Measurements from ENCODE around the gene RELA.

Gene RELA

DNA sequence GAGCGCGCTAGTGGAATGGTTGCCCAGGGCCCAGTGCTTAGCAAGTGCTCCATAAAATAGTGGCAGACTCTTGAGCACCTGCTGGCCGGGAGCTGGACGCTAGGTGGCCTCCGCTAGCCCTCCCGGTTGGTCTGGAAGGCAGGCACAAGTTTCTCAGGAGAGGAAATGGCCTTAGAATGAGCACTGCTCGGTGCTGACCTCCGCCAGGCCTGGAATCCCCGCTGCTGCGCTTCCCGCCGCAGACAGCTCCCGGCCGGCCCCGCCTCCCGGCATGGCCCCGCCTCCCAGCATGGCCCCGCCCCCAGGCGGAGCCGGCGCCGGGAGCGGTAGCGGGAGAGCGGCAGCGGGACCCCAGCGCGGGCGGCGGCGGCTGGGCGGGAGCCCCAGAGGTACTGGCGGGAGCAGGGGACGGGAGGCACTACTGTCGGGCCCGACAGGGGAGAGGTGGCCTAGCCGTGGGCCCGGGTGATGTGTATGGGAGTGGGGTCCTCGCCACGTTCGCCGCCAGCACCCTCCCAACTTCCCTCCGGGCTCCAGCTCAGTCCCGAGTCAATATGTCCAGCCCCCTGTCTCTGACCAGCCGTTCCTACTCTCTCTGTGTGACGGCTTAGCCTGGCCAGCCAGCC is 24.8 kb downstream of the RELA start, which contains the start of gene SIPA1:
TSS of gene SIPA1 (plus strand) at position 308 of the 626 bp plus-strand sequence. CDS start 2,821 bp downstream, outside the sequence.
- TF ChIP-seq RAD21 (IDR thresholded peaks at IDR 0.05; ENCODE audit: low read depth) = peak; percentile 52
- peak; percentile 16; the same call in 1 of the 2 replicates for TF ChIP-seq TEAD4 (IDR thresholded peaks at IDR 0.05)
- TF ChIP-seq CEBPB (IDR thresholded peaks at IDR 0.05) = no peak
- no peak for TF ChIP-seq FOXM1 (IDR thresholded peaks at IDR 0.05; ENCODE audit: borderline replicate concordance, low read depth)
- peak; percentile 46; the same call in 1 of the 2 replicates for TF ChIP-seq MAX (IDR thresholded peaks at IDR 0.05)
- 0 out of 2 replicates have a peak, but pooled peaks have one; percentile 44 for TF ChIP-seq TAF1 (IDR thresholded peaks at IDR 0.05; ENCODE audit: low read depth)

- TF ChIP-seq TEAD4 (IDR thresholded peaks at IDR 0.05) (no peak), NFIC (IDR thresholded peaks at IDR 0.05) (no peak)
Measured at GRCh38 chr11:65637032-65637557, 25.6 kb downstream of the RELA start.

GRCh38 chr11:65636108-65637031 is 26.3 kb downstream of the RELA start:
- TF ChIP-seq TEAD4 (IDR thresholded peaks at IDR 0.05) (no peak), EP300 (IDR thresholded peaks at IDR 0.05; ENCODE audit: borderline replicate concordance) (no peak), CEBPB (IDR thresholded peaks at IDR 0.05) (no peak), NFIC (IDR thresholded peaks at IDR 0.05) (no peak), RAD21 (IDR thresholded peaks at IDR 0.05; ENCODE audit: low read depth) (no peak), YY1 (IDR thresholded peaks at IDR 0.05; ENCODE audit: low read depth) (no peak), MAX (IDR thresholded peaks at IDR 0.05) (no peak), TAF1 (IDR thresholded peaks at IDR 0.05; ENCODE audit: low read depth) (no peak), CREB1 (IDR thresholded peaks at IDR 0.05; ENCODE audit: low read depth) (no peak)
- TF ChIP-seq, protein P1, sequence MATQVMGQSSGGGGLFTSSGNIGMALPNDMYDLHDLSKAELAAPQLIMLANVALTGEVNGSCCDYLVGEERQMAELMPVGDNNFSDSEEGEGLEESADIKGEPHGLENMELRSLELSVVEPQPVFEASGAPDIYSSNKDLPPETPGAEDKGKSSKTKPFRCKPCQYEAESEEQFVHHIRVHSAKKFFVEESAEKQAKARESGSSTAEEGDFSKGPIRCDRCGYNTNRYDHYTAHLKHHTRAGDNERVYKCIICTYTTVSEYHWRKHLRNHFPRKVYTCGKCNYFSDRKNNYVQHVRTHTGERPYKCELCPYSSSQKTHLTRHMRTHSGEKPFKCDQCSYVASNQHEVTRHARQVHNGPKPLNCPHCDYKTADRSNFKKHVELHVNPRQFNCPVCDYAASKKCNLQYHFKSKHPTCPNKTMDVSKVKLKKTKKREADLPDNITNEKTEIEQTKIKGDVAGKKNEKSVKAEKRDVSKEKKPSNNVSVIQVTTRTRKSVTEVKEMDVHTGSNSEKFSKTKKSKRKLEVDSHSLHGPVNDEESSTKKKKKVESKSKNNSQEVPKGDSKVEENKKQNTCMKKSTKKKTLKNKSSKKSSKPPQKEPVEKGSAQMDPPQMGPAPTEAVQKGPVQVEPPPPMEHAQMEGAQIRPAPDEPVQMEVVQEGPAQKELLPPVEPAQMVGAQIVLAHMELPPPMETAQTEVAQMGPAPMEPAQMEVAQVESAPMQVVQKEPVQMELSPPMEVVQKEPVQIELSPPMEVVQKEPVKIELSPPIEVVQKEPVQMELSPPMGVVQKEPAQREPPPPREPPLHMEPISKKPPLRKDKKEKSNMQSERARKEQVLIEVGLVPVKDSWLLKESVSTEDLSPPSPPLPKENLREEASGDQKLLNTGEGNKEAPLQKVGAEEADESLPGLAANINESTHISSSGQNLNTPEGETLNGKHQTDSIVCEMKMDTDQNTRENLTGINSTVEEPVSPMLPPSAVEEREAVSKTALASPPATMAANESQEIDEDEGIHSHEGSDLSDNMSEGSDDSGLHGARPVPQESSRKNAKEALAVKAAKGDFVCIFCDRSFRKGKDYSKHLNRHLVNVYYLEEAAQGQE (IDR thresholded peaks at IDR 0.05; ENCODE audit: low read depth) = no peak
- TF ChIP-seq, protein P2, sequence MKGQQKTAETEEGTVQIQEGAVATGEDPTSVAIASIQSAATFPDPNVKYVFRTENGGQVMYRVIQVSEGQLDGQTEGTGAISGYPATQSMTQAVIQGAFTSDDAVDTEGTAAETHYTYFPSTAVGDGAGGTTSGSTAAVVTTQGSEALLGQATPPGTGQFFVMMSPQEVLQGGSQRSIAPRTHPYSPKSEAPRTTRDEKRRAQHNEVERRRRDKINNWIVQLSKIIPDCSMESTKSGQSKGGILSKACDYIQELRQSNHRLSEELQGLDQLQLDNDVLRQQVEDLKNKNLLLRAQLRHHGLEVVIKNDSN (IDR thresholded peaks at IDR 0.05) = no peak

DNA sequence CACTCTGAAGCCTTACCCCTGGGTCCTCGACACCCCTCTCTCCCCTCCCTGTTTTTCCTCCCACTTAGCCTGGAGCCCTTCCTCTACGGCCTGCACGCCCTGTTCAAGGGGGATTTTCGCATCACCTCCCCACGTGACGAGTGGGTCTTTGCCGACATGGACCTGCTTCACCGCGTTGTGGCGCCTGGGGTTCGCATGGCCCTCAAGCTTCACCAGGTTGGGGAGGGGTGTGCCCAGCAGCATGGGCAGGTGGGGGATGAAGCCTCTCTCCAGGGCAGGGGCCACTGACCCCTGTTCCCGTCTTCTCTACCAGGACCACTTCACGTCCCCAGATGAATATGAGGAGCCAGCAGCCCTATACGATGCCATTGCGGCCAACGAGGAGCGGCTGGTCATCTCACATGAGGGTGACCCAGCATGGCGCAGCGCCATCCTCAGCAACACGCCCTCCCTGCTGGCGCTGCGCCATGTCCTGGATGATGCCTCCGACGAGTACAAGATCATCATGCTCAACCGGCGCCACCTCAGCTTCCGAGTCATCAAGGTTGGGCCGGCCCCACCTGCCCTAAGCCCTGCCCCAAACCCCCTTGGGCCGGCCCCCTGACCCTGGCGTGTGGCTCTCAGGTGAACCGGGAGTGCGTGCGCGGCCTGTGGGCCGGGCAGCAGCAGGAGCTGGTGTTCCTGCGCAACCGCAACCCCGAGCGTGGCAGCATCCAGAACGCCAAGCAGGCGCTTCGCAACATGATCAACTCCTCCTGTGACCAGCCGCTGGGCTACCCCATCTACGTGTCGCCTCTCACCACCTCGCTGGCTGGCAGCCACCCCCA is 27.6 kb downstream of the RELA start:
- no peak for TF ChIP-seq TCF12 (IDR thresholded peaks at IDR 0.05; ENCODE audit: low read depth)
- no peak for TF ChIP-seq NFIC (IDR thresholded peaks at IDR 0.05)
- TF ChIP-seq MAX (IDR thresholded peaks at IDR 0.05) = no peak

- TF ChIP-seq EGR1 (IDR thresholded peaks at IDR 0.05) (no peak), MAX (IDR thresholded peaks at IDR 0.05) (no peak), TEAD4 (IDR thresholded peaks at IDR 0.05) (no peak), RAD21 (IDR thresholded peaks at IDR 0.05; ENCODE audit: low read depth) (no peak), TAF1 (IDR thresholded peaks at IDR 0.05; ENCODE audit: low read depth) (no peak), FOXM1 (IDR thresholded peaks at IDR 0.05; ENCODE audit: borderline replicate concordance, low read depth) (no peak), EP300 (IDR thresholded peaks at IDR 0.05; ENCODE audit: borderline replicate concordance) (no peak), CEBPB (IDR thresholded peaks at IDR 0.05) (no peak), ZBTB7A (IDR thresholded peaks at IDR 0.05; ENCODE audit: low read depth) (no peak), TCF12 (IDR thresholded peaks at IDR 0.05; ENCODE audit: low read depth) (no peak), NFIC (IDR thresholded peaks at IDR 0.05) (no peak), YY1 (IDR thresholded peaks at IDR 0.05; ENCODE audit: low read depth) (no peak), CREB1 (IDR thresholded peaks at IDR 0.05; ENCODE audit: low read depth) (no peak)
- TF ChIP-seq, protein P1 (IDR thresholded peaks at IDR 0.05; ENCODE audit: low read depth) = no peak
- TF ChIP-seq, protein P2 (IDR thresholded peaks at IDR 0.05) = no peak
Measured at GRCh38 chr11:65634440-65634839, 28.3 kb downstream of the RELA start.

Measured in Ishikawa (cell line).